Pancreas (tissue), 10 donors: Measurements from ENCODE around the gene EPB41L3. TPM values are rescaled to one million over a fixed set of nuclear protein-coding genes. Genes with fewer than 3 reads are reported as not detected.
A peak's percentile ranks its signal among the peaks of the same experiment; 100 is the strongest.

ENCODE experiments used
- ATAC-seq, 4 donors: fragments of 200-7000 bp; cut with Tn5 transposase; one replicate each; pipeline versions ENCODE4 v1.8.0 to v1.9.1; 2020; ENCODE audit warnings: mild to moderate bottlenecking in 4 of 4, moderate library complexity in 4 of 4
- DNase-seq, 6 donors: peaks; one replicate each; pipeline ENCODE4 v3.0.0-alpha.2; 2020
- FAIRE-seq: peaks from 2 replicates; lab custom pipeline; 2012; peaks lifted over from hg19 to GRCh38; lab: Jason Lieb, UNC
- H3K27ac ChIP-seq, 4 donors: fragments of 200-600 bp; sonication (generic); 1 replicate in 3 of 4; 2 replicates in 1 of 4; pipeline versions ENCODE4 v1.5.0 to v1.8.0; 2020
- H3K27me3 ChIP-seq, 4 donors: fragments of 200-600 bp; one replicate each; pipeline ENCODE4 v1.8.0; 2021
- H3K36me3 ChIP-seq, 3 donors: fragments of 200-600 bp; sonication (generic) in 1 of 3; one replicate each; pipeline versions ENCODE4 v1.5.0 to v1.8.0; 2020 to 2021
- H3K4me1 ChIP-seq, 3 donors: fragments of 200-600 bp; one replicate each; pipeline ENCODE4 v1.8.0; 2021
- H3K4me3 ChIP-seq, 4 donors: fragments of 200-600 bp; sonication (generic) in 2 of 4; one replicate each; pipeline versions ENCODE4 v1.5.0 to v1.8.0; 2020 to 2021
- H3K9me3 ChIP-seq, 4 donors: fragments of 200-600 bp; one replicate each; pipeline ENCODE4 v1.8.0; 2021
- WGBS, 2 donors: extraction: QIAGEN DNeasy Blood & Tissue Kit; methylation state at CpG; one replicate each; pipeline ENCODE4 v1.1.7; 2013; 5-methylcytosine and 5-hydroxymethylcytosine counted together
- intact Hi-C, 3 donors: fragments of 100-400 bp; cut with DNase I; formaldehyde crosslinking; loops; one replicate each; pipeline versions ENCODE4 v1.11.1 to v1.14.2; 2022
- polyA plus RNA-seq, 2 donors: library from polyadenylated mRNA; stranded (reverse); fragments of 200-250 nt; gene quantifications; one replicate each; pipeline ENCODE4 v1.2.3, GENCODE V29; 2013
- total RNA-seq, 6 donors: library from RNA; stranded (reverse); fragmentation: NEBNext Ultra II Directional in 4 of 6; extraction: Animal tissue kit (Norgen Biotek cat#: 25700) in 4 of 6; gene quantifications; one replicate each; pipeline versions ENCODE4 v1.2.1 to v1.2.4, GENCODE V29; 2021 to 2023
- TF ChIP-seq, protein P1 (sequence below), 4 donors: fragments of 200-600 bp; sonication (generic) in 3 of 4; IDR thresholded peaks; one replicate each; pipeline versions ENCODE4 v1.5.0 to v1.8.0; 2021; ENCODE audit warnings: antibody characterized with exemption in 4 of 4
- donor health status: healthy with polysubstance abuse.
- donor health status: DM: no; HTN: no; CAD: no; lungs with moderate emphysema.
- donor health status: DM: no; HTN: no; CAD: no.
- donor health status: control.
- donor health status: control.
- donor health status: Bipolar disorder and iron deficiency.
- donor health status: DM: yes; HTN: yes; CAD: no.
- donor health status: DM: no; HTN: no; CAD: no.
- donor health status: DM: no; HTN: no; CAD: no.
- donor health status: DM: yes; HTN: yes; CAD: no.

Gene EPB41L3
- total and polyA plus RNA-seq, 8 donors, result 3.8 to 18.3 (median 11.1) TPM

DNA sequence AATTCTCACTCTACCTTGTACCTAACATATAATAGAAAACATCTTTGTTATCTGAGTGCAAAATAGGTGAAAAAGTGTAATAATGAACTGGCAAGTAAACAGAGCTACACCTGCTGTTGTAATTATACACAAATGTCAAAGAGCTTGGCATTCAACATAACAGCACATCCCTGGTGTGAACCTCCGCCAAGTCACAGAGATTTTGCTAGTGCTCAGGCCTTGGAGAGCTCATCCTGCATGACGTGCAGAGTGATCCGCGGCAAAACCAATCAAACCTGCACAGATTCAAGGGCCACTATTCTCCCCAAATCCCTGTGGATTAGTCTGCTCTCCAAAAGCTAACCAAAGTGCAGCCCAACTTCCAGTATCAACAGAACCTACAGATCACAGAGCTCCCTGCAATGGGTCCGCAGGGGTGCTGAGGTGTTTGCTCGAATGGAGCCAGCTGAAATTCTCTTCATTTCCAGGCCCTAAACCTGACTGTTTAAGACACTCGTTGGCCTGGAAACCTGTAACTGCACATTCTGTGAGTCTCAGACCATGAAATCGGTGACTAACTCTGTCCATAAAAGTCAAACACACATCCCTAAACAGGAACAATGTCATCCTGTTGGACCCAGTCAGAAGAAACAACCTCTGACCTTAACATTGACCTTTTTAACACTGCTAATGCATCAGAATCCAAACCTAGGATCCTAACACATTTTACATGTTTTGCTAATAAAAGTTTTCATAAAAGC lies 111.8 kb downstream of the EPB41L3 start:
- no peak overlapping the region for H3K4me3 ChIP-seq
- H3K4me1 ChIP-seq, result no peaks in the 10 kb centered on the region
- no peaks in the 10 kb centered on the region for H3K27me3 ChIP-seq
- H3K9me3 ChIP-seq, result no peaks in the 10 kb centered on the region
- TF ChIP-seq, protein P1, sequence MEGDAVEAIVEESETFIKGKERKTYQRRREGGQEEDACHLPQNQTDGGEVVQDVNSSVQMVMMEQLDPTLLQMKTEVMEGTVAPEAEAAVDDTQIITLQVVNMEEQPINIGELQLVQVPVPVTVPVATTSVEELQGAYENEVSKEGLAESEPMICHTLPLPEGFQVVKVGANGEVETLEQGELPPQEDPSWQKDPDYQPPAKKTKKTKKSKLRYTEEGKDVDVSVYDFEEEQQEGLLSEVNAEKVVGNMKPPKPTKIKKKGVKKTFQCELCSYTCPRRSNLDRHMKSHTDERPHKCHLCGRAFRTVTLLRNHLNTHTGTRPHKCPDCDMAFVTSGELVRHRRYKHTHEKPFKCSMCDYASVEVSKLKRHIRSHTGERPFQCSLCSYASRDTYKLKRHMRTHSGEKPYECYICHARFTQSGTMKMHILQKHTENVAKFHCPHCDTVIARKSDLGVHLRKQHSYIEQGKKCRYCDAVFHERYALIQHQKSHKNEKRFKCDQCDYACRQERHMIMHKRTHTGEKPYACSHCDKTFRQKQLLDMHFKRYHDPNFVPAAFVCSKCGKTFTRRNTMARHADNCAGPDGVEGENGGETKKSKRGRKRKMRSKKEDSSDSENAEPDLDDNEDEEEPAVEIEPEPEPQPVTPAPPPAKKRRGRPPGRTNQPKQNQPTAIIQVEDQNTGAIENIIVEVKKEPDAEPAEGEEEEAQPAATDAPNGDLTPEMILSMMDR (IDR thresholded peaks at IDR 0.05), result no peak
- intact Hi-C loops, result no loop called here
- WGBS, 2 donors, result 70 to 78% methylated on average over 8 of the region's 8 CpGs
- H3K36me3 ChIP-seq, result no peaks in the 10 kb centered on the region
- no peak overlapping the region for H3K27ac ChIP-seq
- peak in 1 of 4 donors; percentile 48 for ATAC-seq
- no peak for DNase-seq
- FAIRE-seq, result no peak

DNA sequence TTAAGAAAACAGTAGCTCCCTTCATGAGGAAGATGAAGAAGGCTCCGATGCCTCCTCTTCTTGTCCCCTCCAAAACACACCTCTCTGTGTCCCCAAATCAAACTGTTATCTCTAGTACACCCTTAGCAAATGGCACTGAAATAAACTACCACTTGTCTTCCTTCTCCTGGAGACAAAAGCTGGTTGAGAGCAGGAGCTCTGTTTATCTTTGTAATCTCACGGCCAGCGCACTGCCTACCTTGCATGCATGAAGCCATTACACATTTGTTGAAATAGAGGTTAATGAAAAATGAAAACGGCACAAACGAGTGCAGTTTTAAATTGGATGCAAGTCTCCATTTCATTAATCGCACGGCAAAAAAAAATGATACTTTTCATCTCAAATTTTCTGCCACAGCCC lies 113.7 kb downstream of the EPB41L3 start:
- FAIRE-seq, result no peak
- no peaks in the 10 kb centered on the region for H3K27me3 ChIP-seq
- no peak overlapping the region for H3K4me3 ChIP-seq
- 40 to 50% methylated on average over 7 of the region's 7 CpGs for WGBS, 2 donors
- peak in 2 of 4 donors; percentile 53 to 70 for ATAC-seq
- DNase-seq, result no peak
- TF ChIP-seq, protein P1 (IDR thresholded peaks at IDR 0.05), result no peak
- no peaks in the 10 kb centered on the region for H3K4me1 ChIP-seq
- no peak overlapping the region for H3K27ac ChIP-seq
- no peaks in the 10 kb centered on the region for H3K9me3 ChIP-seq
- H3K36me3 ChIP-seq, result no peaks in the 10 kb centered on the region
- intact Hi-C loops, result no loop called here

DNA sequence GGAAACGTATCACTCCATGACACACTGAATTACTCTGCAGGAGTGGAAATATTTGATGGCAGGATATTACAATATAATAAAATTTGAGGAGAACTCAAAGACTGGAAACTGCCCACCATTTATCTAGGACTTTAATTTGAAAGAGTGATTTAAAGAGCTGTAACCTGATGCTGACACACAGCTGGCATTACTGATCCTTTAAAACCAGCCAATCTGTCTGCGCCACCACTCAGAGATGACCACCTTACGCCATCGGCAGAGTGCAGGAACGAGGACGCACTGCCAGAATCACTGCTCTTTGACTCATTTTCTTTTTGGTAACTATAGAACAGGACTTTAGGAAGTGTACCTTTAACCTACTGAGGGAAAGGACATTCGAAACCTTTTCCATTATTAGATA lies 114.1 kb downstream of the EPB41L3 start:
- H3K27ac ChIP-seq, result no peak overlapping the region
- intact Hi-C loops, result no loop called here
- ATAC-seq, result no peak

DNA sequence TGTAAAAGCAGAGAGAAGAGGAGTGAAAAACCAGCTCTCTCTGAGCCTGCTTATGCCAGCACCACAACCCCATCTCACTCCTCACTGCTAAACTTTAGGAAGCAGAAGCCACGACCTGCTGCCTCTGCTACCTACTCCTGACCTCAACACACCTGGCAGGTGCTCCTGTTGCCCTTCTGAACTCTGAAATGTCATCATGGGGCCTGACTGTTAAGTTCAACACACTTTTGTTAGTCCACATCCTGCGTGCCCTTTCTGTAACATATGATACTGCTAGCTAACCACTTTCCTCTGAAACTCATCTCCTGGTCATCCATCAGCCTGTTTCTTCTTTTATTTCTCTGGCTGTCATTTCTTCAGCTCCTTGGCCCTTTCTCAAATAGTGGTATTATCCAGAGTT lies 118.1 kb downstream of the EPB41L3 start:
- Histone ChIP-seq H3K4me3 (no peak overlapping the region), H3K4me1 (no peaks in the 10 kb centered on the region), H3K36me3 (no peaks in the 10 kb centered on the region), H3K9me3 (no peaks in the 10 kb centered on the region), H3K27me3 (no peaks in the 10 kb centered on the region), H3K27ac (no peak overlapping the region)
- WGBS, 2 donors, result 63 to 73% methylated on average over 2 of the region's 2 CpGs
- TF ChIP-seq, protein P1 (IDR thresholded peaks at IDR 0.05), result no peak
- DNase-seq (no peak), FAIRE-seq (no peak), ATAC-seq (no peak)
- intact Hi-C loops, result no loop called here

More for the DNA sequence above, 114.1 kb downstream of the EPB41L3 start:
- DNase-seq (no peak), FAIRE-seq (no peak)
- Histone ChIP-seq H3K9me3 (no peaks in the 10 kb centered on the region), H3K36me3 (no peaks in the 10 kb centered on the region), H3K27me3 (no peaks in the 10 kb centered on the region), H3K4me1 (no peaks in the 10 kb centered on the region), H3K4me3 (no peak overlapping the region)
- TF ChIP-seq, protein P1 (IDR thresholded peaks at IDR 0.05), result no peak
- WGBS, 2 donors, result 85 to 87% methylated on average over 7 of the region's 7 CpGs
